ENCODE results near the gene AKAP13. TPM values are rescaled to one million over a fixed set of nuclear protein-coding genes. Genes with fewer than 3 reads are reported as not detected.
"Not testable (repeated sequence)": the region's sequence is repeated elsewhere in the genome, so short reads cannot be mapped to it uniquely, and the experiment has no call there.

The AKAP13 gene
- total RNA-seq, 1 experiment from 2014 or later: 42.8 TPM

GRCh38 chr15:85532689-85533088 is 152.3 kb downstream of the AKAP13 start:
- DNase-seq (ENCODE audit: low read depth): no peak

- DNase-seq (ENCODE audit: low read depth): no peak
These were observed 153.6 kb downstream of the AKAP13 start for GRCh38 chr15:85534031-85534430.

DNA sequence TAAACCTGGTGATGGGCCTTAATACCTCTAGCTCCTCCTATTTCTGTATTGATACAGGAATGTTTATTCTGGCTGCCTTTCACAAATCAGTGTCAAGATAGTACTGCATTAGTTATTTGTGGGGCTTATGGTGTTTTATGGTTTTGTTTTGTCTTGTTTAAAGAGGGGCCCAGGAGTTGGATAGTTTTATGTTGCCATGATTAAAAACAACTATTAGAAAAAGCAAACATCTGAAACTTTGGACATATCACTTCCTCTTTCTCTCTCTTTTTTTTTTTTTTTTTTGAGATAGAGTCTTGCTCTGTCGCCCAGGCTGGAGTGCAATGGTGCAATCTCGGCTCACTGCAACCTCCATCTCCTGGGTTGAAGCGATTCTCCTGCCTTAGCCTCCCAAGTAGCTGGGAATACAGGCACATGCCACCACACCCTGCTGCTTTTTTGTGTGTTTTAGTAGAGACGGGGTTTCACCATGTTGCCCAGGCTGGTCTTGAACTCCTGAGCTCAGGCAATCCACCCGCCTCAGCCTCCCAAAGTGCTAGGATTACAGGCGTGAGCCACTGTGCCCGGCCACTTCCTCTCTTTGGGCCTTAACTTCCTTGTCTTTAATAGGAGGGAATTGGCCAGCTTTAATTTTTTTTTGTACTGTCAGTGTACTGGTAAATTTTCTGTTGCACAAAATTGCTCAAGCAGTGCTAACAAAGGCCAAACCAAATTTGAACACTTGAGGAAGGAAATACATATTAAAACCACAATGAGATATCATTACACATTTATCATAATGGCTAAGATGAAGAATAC is 155.3 kb downstream of the AKAP13 start:
- DNase-seq (ENCODE audit: low read depth): not testable (repeated sequence)

DNA sequence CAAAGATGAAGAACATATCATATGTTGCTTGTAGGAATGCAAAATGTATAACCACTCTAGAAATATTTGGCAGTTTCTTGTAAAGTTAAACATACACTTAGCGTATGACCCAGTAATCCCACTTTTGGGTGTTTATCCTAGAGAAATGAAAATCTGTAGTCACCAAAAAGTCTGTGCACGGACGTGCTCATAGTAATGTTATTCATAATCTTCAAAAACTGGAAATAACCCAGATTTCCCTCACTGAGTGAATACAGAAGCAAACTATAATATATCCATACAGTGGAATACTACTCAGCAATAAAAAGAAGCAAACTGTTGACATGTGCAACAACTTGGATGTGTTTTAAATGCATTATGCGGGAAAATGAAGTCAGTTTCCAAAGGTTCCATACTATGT is 155.9 kb downstream of the AKAP13 start:
- no peak for DNase-seq (ENCODE audit: low read depth)

DNA sequence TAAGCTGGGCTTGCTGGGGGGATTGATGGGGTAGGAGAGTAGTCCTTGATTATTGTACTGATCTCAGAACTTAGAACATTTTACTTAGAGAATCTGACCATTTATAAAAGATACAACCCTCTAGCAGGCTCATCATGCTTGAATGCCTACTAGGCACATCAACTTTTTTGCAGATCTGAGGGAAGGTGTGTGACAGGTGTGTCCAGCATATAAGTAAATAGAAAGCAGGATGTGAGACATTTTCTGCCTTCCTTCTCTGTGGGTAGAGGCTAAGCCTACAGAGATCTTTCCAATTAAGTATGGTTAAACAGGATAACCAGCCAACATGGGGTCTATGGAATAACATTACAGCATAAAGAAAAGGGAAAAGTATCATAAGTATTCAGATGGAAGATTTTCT is 159.1 kb downstream of the AKAP13 start:
- no peak for DNase-seq (ENCODE audit: low read depth)

DNA sequence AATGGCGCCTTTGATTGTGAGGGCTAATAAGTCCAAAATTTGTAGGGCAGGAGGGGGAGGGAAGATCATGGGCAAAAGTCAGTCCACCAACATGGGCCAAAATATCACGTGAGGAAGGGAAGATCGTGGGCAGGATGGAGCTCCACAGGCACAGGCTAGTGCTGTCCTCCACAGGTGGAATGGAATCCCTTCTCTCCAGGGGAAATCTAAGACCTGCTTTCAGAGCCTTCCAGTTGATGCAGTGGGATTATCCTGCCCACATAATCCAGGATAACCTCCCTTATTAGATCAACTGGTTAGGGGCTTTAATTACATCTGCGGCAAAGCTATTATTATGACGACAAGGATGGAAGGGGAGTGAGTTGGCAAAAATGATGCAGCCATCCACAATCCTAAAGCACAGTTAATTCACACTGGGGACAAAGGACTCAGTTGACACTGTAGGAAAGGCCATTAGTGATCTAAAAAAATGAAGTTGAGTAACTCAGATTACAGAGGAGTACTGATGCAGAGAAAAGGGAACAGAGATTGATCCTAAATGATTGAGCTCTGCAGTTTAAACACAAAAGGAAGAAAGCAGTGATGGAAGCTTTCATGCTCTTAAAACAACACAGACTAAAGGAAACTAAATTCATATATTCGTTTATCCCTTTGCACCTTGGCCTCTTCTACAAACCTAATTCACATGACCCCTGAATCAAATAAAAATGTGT is 159.8 kb downstream of the AKAP13 start:
- no peak for DNase-seq (ENCODE audit: low read depth)

DNA sequence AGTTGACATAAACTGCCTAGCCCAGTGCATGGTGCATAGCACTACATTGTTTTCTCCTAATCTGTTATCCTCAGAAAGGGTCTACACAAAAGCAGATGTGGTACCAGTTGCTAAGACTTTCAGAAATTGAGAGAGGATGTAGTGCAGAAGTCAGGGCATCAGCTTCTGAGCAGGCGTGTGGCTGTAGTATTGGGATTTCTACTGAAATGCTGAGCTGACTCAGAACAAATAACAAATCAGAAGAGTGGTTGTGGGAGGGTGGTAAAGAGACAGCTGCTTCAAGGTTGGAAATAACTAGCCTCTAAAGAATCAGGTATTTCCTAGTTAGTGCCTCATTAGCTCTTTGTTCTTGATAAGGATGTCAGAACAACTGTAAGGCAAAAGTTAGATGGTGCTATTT is 161.3 kb downstream of the AKAP13 start:
- no peak for DNase-seq (ENCODE audit: low read depth)

DNA sequence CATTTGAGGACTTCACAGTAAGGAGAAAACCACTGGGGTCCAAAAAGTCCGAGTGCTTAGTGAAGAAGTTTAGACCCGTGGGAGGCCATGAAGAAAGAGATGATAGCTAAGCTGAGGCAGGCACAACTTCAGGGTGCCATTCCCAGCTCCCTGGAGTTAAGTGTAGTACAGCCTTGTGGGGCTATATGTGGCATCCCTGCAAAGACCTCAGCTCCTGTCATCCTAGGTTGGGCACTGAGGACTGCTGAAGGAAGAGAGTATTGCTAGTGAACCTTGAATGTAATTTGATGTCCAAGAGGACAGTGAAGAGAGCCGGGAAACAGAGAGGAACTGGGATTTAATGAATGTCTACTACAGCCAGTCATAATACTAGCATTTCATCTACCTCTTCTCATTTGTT is 162.1 kb downstream of the AKAP13 start:
- DNase-seq (ENCODE audit: low read depth): no peak

DNA sequence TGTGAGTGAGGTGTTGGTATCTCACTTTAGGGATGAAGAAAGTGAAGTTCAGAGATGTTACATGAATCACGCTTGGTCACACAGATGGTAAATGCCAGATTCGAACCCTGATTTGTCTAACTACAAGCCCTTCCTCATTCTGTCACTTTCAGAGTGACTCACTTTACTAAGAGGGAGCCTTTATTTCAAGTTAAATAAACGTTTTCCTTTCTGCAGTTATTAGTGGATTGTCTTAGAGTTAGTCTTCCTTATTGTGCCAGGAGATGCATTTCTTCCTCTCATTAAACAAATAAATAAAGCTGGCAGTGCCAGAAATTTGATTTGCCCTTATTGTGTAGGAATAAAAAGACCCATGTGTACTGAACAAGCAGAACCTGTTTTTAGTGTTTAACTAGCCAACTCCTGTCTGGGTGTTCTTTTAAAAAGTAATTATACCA is 162.5 kb downstream of the AKAP13 start:
- DNase-seq (ENCODE audit: low read depth): no peak

- DNase-seq (ENCODE audit: low read depth): no peak
These were observed 163.3 kb downstream of the AKAP13 start for GRCh38 chr15:85543741-85544155.

GRCh38 chr15:85545185-85545584 is 164.8 kb downstream of the AKAP13 start:
- no peak for DNase-seq (ENCODE audit: low read depth)

DNA sequence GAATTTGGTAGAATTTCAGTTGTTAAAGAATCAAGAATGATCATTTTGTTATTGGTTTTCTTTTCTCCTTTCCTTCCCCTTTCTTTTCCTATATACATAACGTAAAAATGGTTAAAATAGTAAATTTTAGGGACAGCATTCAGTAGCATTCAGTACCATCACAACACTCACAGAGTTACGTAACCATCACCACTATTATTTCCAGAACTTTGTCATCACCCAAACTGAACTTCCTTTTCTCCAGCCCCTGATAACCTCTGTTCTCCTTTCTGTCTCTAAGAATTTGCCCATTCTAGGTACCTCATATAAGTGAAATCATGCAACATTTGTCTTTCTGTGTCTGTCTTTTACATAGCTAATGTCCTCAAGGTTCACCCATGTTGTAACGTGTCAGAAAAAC is 165.3 kb downstream of the AKAP13 start:
- DNase-seq (ENCODE audit: low read depth): no peak

DNA sequence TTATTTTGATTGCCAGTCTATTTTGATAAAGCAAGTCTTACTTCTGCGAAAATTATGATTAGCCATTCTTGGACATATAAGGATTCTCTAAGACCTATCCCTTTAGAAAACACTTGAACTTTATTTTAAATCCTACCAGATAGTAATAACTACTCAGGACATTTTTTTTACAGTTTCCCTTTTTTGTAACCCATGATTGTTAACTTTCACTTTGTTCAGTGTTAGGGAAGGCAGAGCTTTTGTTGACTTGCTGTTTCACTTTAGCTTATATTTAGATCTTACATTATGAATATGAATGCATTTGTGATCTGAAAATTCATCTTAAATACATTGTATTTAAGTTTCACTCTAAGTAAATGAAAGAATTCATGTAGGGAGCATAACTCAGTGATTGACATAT is 167.0 kb downstream of the AKAP13 start:
- DNase-seq (ENCODE audit: low read depth): no peak

DNA sequence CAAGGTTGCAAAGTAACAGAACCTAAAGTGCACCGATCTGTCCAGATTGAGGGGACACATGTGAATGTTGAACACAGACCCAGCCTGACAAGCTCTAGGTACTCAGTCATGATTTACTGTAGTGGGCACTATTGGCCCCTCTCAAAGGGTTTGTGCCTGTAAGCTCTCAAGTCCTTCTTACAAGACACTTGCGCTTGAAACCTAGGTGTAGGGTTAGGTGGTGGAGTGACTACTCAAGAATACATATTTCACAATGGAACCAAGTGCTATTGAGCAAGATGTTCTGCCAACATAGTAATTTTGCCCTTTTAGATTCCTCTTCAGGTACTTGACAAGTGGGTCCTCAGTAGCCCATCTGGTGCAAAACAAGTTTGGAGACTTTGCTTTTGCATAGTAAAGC is 169.9 kb downstream of the AKAP13 start:
- no peak for DNase-seq (ENCODE audit: low read depth)

DNA sequence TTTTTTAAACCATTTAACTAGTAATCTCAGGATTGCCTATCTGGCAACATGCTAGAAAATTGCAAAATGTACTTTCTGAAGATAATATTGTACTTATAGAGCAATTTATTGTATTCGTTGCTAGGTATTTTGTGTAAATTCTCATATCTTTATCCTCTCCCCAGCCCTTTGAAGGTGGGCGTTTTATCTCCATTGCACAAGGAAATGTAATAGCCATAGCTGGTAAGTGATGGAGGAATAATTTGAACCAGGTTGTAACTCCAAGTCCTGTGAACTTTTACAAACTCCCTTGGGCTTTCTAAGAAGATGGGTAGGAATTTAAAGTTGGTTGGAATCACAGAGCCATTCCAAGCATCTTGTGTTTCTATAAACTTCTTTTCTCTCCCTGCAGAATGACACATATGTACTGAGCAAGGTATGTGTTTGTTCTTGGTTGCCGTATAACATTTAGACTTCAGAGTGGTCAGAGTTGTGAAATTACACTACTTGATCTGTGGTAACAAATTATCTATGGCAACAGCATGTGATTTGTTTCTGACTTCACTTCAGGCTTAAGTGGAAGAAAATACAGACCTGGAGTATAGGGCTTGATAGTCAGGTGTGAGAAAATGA is 170.9 kb downstream of the AKAP13 start:
- peak; percentile 6 for DNase-seq (ENCODE audit: low read depth)

DNA sequence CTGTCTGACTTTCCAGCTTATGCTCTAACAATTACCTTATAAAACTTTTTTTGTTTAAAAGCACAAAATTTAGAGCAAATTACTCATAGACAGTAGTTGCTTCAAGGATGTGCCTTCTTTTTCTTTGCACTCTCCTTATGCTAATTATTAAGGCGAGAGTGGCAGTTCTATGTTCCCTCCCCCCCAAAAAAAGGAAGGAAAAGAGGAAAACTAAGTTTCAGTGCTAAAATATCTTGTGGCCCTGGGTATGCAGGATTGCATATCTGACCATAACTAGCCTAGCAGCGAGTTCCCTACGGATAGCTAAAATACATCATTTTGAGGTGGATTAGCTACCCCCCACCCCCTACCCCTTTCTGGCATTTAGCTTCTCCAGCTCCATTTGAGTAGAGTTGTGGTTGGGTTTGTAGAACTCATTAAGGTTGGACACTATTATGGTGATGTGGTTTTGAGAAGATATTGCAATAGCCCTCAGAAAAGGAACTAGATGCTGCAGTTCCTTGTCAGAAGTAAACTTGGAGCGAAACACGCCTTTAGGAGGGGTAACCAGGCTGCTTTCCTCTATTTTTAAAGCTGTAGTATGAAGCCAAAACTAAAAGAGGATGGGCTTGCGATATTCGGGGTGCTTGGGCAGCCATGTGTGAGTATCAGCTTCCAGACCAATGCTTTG is 174.6 kb downstream of the AKAP13 start:
- DNase-seq (ENCODE audit: low read depth): no peak

GRCh38 chr15:85555875-85556617 is 175.6 kb downstream of the AKAP13 start:
- DNase-seq (ENCODE audit: low read depth): no peak

DNA sequence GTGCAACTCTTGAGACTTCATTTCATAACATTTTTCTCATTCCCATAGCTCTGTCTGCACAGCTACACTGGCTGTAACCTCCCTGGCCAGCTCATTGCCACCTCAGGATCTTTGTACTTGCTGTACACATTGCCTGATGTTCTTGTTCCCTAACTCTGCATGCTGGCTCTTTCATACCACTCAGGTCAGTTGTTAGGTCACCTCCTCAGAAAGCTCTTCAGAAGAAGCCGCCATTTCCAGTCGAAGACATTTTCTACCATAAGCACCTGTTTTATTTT is 176.2 kb downstream of the AKAP13 start:
- DNase-seq (ENCODE audit: low read depth): no peak

DNA sequence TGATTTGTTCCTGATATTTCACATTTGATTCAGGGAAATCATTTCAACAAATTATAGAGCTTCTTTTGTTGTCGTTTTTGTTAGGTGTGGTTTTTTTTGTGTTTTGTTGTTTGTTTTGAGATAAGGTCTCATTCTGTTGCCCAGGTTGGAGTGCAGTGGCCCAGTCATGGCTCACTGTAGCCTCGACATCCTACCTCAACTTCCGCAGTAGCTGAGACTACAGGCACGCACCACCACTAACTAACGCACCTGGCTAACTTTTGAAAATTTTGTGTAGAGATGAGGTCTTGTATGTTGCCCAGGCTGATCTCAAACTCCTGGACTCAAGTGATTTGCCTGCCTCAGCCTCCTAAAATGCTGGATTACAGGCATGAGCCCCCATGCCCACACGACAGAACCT is 177.0 kb downstream of the AKAP13 start:
- no peak for DNase-seq (ENCODE audit: low read depth)

DNA sequence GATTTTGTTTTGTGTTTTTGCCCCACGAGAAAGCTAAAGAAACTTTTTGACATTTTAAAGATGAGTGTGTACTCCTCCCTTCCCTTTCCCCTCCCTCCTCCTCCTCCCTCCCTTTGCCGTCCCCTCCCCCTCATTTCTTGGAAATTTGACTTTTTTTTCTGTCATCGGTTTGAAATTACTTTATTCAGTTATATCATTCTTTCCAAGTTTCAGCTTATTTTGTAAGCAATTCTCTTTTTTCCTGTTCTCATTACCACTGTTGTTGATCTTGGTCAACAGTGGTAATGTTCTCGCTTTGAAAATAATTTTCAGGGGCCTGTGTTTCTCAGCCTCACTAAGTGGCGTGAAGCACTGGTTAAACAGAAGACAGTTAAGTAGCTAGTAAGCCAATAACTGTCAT is 178.4 kb downstream of the AKAP13 start:
- no peak for DNase-seq (ENCODE audit: low read depth)

DNA sequence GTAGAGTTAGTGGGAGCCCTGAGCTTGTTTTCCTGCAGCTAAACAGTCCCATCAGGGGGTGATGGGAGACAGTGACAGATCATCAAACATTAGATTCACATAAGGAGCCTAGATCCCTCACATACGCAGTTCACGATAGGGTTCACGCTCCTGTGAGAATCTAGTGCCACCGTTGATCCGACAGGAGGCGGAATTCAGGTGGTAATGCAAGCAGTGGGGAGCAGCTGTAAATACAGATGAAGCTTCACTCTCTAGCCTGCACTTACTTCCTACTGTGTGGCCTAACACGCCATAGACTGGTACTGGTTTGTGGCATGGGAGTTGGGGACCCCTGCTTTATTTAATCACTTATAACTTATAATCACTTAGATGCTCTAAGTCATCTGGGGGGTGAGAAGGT is 179.1 kb downstream of the AKAP13 start:
- DNase-seq (ENCODE audit: low read depth): no peak

GRCh38 chr15:85562824-85563223 is 182.4 kb downstream of the AKAP13 start:
- no peak for DNase-seq (ENCODE audit: low read depth)
